ENCODE data around the gene SVOPL.

Gene SVOPL

GRCh38 chr7:138610671-138611170 is 90.4 kb downstream of the SVOPL start:
- no peak for DNase-seq
- intact Hi-C loops (cut with DNase I), result no loop called here

- DNase-seq, result no peak
- intact Hi-C loops (cut with DNase I), result no loop called here
Observed at GRCh38 chr7:138608275-138608674, 92.9 kb downstream of the SVOPL start.

- intact Hi-C loops (cut with DNase I), result no loop called here
- no peak for DNase-seq
Observed at GRCh38 chr7:138607216-138608126, 93.7 kb downstream of the SVOPL start.

GRCh38 chr7:138606236-138606635 is 94.9 kb downstream of the SVOPL start:
- intact Hi-C loops (cut with DNase I), result no loop called here
- no peak for DNase-seq

GRCh38 chr7:138603549-138604318 is 97.4 kb downstream of the SVOPL start:
- intact Hi-C loops (cut with DNase I), result no loop called here
- DNase-seq, result no peak

- DNase-seq, result no peak
- intact Hi-C loops (cut with DNase I), result no loop called here
Observed at GRCh38 chr7:138602451-138602850, 98.7 kb downstream of the SVOPL start.

- no peak for DNase-seq
- intact Hi-C loops (cut with DNase I), result no loop called here
Observed at GRCh38 chr7:138595454-138595853, 105.7 kb downstream of the SVOPL start.

- DNase-seq, result no peak
- intact Hi-C loops (cut with DNase I), result no loop called here
Observed at GRCh38 chr7:138590154-138590553, 111.0 kb downstream of the SVOPL start.

- DNase-seq, result no peak
- intact Hi-C loops (cut with DNase I), result no loop called here
Observed at GRCh38 chr7:138588986-138589385, 112.2 kb downstream of the SVOPL start.

- intact Hi-C loops (cut with DNase I), result no loop called here
Observed at GRCh38 chr7:138587485-138587884, 113.7 kb downstream of the SVOPL start.

GRCh38 chr7:138585283-138585993 is 115.7 kb downstream of the SVOPL start:
- intact Hi-C loops (cut with DNase I), result no loop called here
- DNase-seq, result no peak

More at GRCh38 chr7:138587485-138587884, 113.7 kb downstream of the SVOPL start:
- no peak for DNase-seq

GRCh38 chr7:138584696-138585095 is 116.5 kb downstream of the SVOPL start:
- intact Hi-C loops (cut with DNase I), result no loop called here
- DNase-seq, result no peak

- DNase-seq, result no peak
- intact Hi-C loops (cut with DNase I), result no loop called here
Observed at GRCh38 chr7:138584283-138584682, 116.9 kb downstream of the SVOPL start.

GRCh38 chr7:138581065-138581464 is 120.1 kb downstream of the SVOPL start:
- intact Hi-C loops (cut with DNase I), result no loop called here
- no peak for DNase-seq

- no peak for DNase-seq
- intact Hi-C loops (cut with DNase I), result no loop called here
Observed at GRCh38 chr7:138579671-138580070, 121.5 kb downstream of the SVOPL start.

- no peak for DNase-seq
- intact Hi-C loops (cut with DNase I), result no loop called here
Observed at GRCh38 chr7:138579136-138579535, 122.0 kb downstream of the SVOPL start.

GRCh38 chr7:138575897-138576428 is 125.2 kb downstream of the SVOPL start:
- no peak for DNase-seq
- intact Hi-C loops (cut with DNase I), result no loop called here

GRCh38 chr7:138573741-138574140 is 127.4 kb downstream of the SVOPL start:
- intact Hi-C loops (cut with DNase I), result no loop called here
- no peak for DNase-seq

GRCh38 chr7:138570715-138571114 is 130.4 kb downstream of the SVOPL start:
- intact Hi-C loops (cut with DNase I), result no loop called here
- no peak for DNase-seq

GRCh38 chr7:138569418-138569817 is 131.7 kb downstream of the SVOPL start:
- intact Hi-C loops (cut with DNase I), result no loop called here
- DNase-seq, result no peak

- no peak for DNase-seq
Observed at GRCh38 chr7:138568655-138569054, 132.5 kb downstream of the SVOPL start.

More at GRCh38 chr7:138568655-138569054, 132.5 kb downstream of the SVOPL start:
- intact Hi-C loops (cut with DNase I), result no loop called here

Data from posterior cingulate gyrus (tissue), 11 donors.